ENCODE results near the gene AGAP1. TPM values are rescaled to one million over a fixed set of nuclear protein-coding genes. Genes with fewer than 3 reads are reported as not detected.
A peak's percentile ranks its signal among the peaks of the same experiment; 100 is the strongest.

AGAP1 gene
- total and polyA plus RNA-seq, 10 donors: 1.1 to 26.6 (median 11.3) TPM

DNA sequence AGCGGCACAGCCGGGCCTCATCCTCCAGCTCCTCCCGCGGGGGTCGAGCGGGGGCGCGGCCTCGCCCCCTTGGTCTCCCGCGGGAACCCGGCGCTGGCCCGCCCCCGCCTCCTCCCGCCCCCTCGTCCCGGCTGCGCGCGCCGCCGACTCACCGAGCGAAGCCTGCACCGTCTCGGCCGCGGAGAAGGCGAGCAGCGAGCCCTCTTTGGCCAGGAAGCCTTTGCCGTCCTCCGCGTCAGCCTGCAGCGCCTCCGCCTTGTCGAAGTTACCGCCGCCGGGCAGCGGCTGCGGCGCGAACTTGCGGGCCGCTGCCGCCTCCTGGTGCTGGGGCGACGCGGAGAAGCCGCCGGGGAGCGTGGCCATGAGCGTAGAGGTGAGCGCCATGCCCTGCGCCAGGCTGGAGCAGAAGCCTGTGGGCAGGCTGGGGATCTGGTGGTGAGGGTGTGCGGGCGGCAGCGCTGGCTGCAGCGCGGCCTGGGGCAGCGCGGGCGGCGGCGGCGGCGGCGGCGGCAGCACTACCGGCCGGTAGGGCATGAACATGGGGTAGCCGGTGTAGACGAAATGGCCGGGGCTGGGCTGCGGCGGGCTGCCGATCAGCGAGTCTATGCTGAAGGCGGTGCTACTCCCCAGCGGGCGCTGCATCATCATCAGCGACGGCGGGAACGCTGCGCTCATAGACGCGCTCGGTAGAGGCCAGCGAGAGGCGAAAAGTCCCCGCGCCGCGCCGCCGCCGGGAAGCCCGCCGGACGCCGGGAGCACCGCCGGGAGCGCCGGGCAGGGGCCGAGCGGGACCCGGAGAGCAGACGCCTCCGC is 673.7 kb downstream of the AGAP1 start:
- 2 to 11% (median 4%) methylated on average over 21 to 112 of the region's 112 CpGs for WGBS, 5 donors
- Histone ChIP-seq H3K9me3 (peaks cover 0 to 9% (median 0%) of the 10 kb centered on the region in 8 donors), H3K27ac (no peak overlapping the region), H3K4me1 (peaks cover 12 to 78% (median 55%) of the 10 kb centered on the region in 6 donors), H3K36me3 (no peaks in the 10 kb centered on the region), H3K27me3 (replicated peaks in 1 of 7) (peaks cover 9 to 100% (median 99%) of the 10 kb centered on the region in 7 donors), H3K4me3 (peak overlapping the region in 7 of 8 donors; percentile 8 to 57 (median 28))
- TF ChIP-seq POLR2A (IDR thresholded peaks at IDR 0.05) (no peak), POLR2AphosphoS5 (IDR thresholded peaks at IDR 0.05) (peak in 1 of 3 donors; percentile 27), CTCF (IDR thresholded peaks at IDR 0.05 in 8 of 11, conservative IDR thresholded peaks at IDR 0.05 in 3 of 11) (no peak)
- DNase-seq: peak; percentile 71
- intact Hi-C loops (cut with DNase I; ENCODE audit: low total_unique reads): no loop called here

- Histone ChIP-seq H3K4me1 (peaks cover 12 to 81% (median 54%) of the 10 kb centered on the region in 6 donors), H3K27ac (no peak within 1 kb of the TSS), H3K27me3 (replicated peaks in 1 of 7) (peaks cover 9 to 100% (median 100%) of the 10 kb centered on the region in 7 donors), H3K4me3 (peak within 1 kb of the TSS in 7 of 8 donors; percentile 10 to 57 (median 28)), H3K36me3 (no peaks in the 10 kb centered on the region), H3K9me3 (peaks cover 0 to 9% (median 0%) of the 10 kb centered on the region in 8 donors)
- 5 to 11% (median 9%) methylated on average over 40 to 105 of the region's 105 CpGs for WGBS, 5 donors
- no peak for TF ChIP-seq POLR2A (IDR thresholded peaks at IDR 0.05)
- no peak for TF ChIP-seq CTCF (IDR thresholded peaks at IDR 0.05 in 8 of 11, conservative IDR thresholded peaks at IDR 0.05 in 3 of 11)
- no peak for TF ChIP-seq POLR2AphosphoS5 (IDR thresholded peaks at IDR 0.05)
- intact Hi-C loops (cut with DNase I; ENCODE audit: low total_unique reads): no loop called here
- DNase-seq: peak; percentile 60
Observed at GRCh38 chr2:236168110-236169080, 674.6 kb downstream of the AGAP1 start, which contains the start of gene GBX2. Gene GBX2 (minus strand): TSS chr2:236168386. CDS start chr2:236167971, 415 bp downstream.

GRCh38 chr2:236169151-236169721 is 675.4 kb downstream of the AGAP1 start:
- intact Hi-C loops (cut with DNase I; ENCODE audit: low total_unique reads): no loop called here
- peak; percentile 37 for DNase-seq
- peaks cover 9 to 100% (median 100%) of the 10 kb centered on the region in 7 donors for H3K27me3 ChIP-seq (replicated peaks in 1 of 7)

More at GRCh38 chr2:236169151-236169721, 675.4 kb downstream of the AGAP1 start:
- Histone ChIP-seq H3K4me1 (peaks cover 8 to 75% (median 46%) of the 10 kb centered on the region in 6 donors), H3K27ac (no peak overlapping the region), H3K4me3 (no peak overlapping the region), H3K36me3 (no peaks in the 10 kb centered on the region), H3K9me3 (peaks cover 0 to 9% (median 0%) of the 10 kb centered on the region in 8 donors)
- WGBS, 5 donors: 5 to 18% (median 11%) methylated on average over 35 to 36 of the region's 36 CpGs
- TF ChIP-seq POLR2A (IDR thresholded peaks at IDR 0.05) (no peak), POLR2AphosphoS5 (IDR thresholded peaks at IDR 0.05) (no peak), CTCF (IDR thresholded peaks at IDR 0.05 in 8 of 11, conservative IDR thresholded peaks at IDR 0.05 in 3 of 11) (no peak)

Data from spleen (tissue), 11 donors.